GM18870 (cell line): ENCODE data around the gene TIAM1.

Source experiments
- ATAC-seq: cut with Tn5 transposase; IDR thresholded peaks from one replicate; pipeline ENCODE4 v1.9.1; 2021; ENCODE audit warnings: moderate library complexity; ENCODE audit not compliant: unreplicated experiment

The TIAM1 gene

GRCh38 chr21:31290765-31291164 is 53.3 kb downstream of the TIAM1 start:
- no peak for ATAC-seq

GRCh38 chr21:31289702-31290101 is 54.4 kb downstream of the TIAM1 start:
- peak; percentile 60 for ATAC-seq

GRCh38 chr21:31288191-31288590 is 55.9 kb downstream of the TIAM1 start:
- no peak for ATAC-seq

GRCh38 chr21:31287201-31287600 is 56.9 kb downstream of the TIAM1 start:
- ATAC-seq, result no peak

DNA sequence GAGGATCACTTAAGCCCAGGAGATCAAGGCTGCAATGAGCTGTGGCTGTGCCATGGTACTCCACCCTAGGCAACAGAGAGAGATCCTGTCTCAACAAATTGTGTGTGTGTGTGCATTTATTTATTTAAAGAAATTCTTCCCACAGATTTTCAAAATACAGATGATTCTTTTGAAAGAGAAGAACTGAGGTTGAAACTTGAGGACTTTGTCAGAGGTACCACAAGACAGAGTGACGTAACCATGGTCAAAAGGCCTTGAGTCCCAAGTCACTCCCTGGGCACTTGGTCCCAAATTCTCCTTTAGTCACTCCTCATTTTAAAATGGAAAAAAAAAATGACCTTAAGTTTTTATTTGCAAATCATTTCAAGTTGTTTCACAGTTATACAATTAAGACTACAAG is 57.4 kb downstream of the TIAM1 start:
- no peak for ATAC-seq

DNA sequence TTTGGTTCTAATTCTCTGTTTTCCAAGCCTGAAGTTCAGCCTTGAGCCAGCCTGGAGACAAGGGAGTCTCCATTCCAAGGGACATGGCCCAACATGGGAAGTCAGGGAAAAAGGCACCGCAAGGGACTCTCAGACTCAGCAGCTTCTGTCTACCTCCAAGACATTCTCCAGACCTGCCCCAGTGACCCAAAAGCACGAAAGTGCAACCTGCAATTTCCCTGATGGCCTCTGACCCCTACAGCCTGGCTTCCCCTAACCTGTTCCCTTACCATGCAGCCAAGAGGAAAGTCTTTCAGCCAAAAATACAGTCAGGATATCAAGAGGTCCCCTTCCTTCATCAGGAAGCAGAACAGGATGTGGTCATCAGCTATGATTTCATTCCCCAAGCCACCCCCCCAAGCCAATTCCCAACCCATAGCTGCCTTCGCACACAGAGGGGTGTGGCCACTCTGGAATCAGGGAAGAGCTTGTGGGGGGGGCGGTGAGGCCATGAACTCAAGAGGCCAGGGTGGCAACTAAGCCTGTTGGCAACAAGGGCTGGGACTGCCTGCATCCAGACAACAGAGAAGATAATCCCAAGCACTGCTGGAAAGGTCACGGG is 59.2 kb downstream of the TIAM1 start:
- ATAC-seq, result no peak

DNA sequence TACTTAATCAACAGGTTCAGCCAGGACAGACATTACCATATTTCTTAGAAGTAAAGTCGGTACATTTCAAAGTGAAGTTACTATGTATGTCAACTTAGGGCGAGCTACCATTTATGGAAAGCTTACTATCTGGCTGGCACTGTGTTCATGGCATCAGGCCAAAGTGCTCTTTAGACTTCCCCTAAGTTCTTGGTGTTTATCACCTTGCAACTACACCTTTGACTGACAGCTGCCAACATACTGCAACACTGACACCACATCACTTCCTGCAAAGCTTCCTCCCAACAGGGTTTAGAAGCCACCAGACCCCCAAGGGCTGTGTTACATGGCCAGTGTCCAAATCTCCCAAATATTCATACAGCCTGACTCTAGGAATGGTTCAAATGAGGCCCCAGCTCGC is 61.0 kb downstream of the TIAM1 start:
- ATAC-seq, result no peak

- no peak for ATAC-seq
These were observed 61.9 kb downstream of the TIAM1 start for GRCh38 chr21:31282095-31282709.

GRCh38 chr21:31281561-31281960 is 62.5 kb downstream of the TIAM1 start:
- ATAC-seq, result no peak

- no peak for ATAC-seq
These were observed 64.1 kb downstream of the TIAM1 start for GRCh38 chr21:31279986-31280385.

DNA sequence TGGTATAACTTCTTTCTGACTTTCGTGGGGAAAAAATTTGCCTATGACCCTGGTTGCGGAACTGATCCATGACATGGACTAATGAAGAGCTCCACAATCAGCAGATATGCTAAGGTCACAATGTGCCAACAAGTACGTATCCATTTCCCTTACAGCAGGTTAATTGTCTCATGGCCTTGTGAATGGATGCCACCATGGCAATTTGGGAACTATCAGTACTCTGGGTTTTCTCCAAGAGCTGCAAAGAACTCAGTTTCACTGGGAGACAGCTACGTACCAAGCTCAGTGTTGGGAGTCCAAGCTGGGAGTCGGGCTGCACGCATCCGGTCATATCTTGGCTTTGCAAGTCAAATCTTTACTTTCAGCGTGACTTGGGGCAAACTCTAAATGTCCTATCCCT is 64.8 kb downstream of the TIAM1 start:
- ATAC-seq, result no peak

DNA sequence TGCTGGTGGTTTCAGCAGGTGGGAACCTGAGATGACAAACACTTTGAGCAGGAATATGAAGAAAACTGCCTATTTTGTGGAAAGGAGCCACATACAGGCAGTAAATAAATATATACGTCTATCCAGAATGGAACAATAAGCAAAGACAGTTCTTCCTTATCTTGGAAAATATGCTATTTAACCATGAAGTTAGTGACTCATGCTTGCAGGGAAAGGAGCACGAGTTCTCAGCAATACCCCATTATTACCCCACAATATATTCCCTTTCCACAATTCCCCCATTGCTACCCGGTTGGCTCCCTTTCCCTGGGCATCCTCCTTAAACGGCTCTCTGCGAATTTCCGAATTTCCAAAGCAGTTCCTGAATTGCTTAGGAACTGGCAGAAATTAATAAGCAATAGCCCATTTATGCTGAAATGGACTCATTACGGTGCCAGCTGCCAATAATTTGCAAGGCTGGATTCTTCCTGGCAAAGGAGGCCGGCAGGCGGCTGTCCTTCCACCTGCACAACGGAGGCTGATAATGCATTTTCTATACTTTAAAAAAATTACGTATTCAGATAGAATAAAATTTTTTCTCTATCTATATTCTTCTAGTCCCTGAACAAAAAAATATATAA is 65.4 kb downstream of the TIAM1 start:
- no peak for ATAC-seq

DNA sequence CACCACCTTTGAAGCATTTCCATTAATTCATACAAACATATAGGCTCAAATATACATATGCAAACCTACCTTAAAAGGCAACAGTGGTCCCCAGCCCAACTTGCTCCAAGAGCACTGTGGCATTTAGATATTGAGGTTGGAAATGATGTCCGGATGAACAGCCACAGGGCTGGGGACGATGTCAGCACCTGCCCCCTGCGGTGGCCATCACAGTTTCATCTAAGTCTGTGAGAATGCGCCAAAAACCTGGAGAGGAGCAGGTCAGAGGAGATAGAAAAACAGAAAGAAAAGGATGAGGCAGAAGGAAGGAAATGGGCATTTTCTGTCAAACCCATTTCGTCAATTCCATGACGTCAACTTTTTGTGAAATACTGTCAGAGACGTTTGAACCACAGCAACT is 67.4 kb downstream of the TIAM1 start:
- no peak for ATAC-seq

- ATAC-seq, result no peak
These were observed 68.2 kb downstream of the TIAM1 start for GRCh38 chr21:31275901-31276300.

DNA sequence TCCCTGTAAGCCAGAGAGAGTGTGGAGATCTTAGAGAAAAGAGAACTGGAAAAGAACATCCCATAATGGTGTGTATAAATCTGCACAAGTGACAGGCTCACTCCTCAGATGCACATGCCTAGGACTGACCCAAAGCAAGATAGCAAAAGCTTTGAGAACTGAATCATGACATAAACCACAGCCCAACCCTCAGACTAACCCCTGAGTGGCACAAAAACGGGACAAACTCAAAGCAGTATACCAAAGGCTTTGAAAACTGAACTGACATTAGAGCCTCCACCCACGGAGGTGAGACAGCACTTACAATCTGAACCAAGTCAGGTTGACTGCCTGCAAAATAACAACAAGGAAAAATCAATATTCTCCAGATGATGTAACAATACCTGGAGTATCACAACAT is 70.8 kb downstream of the TIAM1 start:
- ATAC-seq, result no peak

DNA sequence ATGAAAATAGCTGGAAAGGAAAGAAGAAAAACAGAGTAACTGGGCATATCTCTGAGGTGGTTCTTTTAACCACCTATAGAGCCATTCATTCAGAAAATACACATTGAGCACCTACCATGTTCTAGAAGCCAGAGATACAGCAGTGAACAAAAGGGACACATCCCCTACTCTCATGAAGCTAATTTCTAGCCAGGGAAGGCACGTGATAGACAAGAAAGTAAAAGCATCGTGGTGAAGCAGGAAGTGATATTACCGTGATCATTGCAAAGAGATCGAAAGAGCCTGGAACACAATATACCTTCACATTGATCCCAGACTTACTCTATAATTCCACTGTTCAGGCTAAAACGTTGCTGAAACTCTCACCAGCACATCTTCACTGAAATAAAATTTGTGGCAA is 76.0 kb downstream of the TIAM1 start:
- no peak for ATAC-seq

DNA sequence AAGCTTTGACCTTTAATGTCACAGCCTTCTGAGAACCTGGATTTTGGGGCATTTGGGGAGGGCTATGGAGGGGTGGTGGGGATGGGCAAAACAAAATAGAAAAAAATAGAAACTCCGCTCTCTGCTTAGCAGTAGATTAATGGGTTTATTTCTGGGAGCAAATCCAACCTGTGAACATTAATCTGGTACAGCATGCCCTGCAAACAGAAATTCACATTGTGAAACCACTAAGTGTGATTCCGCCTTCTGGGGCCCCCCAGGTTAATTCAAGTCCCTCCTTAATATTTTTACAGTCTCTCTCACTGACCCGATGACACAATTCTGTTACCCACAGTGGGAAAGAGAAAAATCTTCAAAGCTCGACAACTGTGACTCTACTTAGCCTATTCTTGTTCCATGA is 76.4 kb downstream of the TIAM1 start:
- ATAC-seq, result no peak

DNA sequence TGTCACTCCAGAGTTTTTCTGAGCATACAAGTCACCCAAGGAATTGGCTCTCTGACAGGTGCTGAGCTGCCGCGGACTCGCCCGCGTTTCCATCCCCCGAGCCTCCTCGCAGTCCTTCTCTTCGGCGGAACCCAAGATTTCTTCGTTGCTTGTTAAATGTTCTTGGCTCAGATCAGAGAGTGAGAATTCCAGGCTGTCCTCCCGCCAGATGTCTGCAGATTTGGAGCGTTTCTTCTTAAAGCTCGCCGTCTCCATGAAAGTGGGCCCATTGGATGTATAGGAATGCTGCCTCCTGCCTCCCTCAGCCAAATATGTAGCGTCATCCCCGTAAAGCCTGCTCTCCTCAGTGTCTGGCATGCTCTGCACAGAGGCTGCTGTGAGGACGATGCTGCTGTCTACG is 77.8 kb downstream of the TIAM1 start:
- ATAC-seq, result no peak

GRCh38 chr21:31265366-31266013 is 78.6 kb downstream of the TIAM1 start:
- ATAC-seq, result no peak

DNA sequence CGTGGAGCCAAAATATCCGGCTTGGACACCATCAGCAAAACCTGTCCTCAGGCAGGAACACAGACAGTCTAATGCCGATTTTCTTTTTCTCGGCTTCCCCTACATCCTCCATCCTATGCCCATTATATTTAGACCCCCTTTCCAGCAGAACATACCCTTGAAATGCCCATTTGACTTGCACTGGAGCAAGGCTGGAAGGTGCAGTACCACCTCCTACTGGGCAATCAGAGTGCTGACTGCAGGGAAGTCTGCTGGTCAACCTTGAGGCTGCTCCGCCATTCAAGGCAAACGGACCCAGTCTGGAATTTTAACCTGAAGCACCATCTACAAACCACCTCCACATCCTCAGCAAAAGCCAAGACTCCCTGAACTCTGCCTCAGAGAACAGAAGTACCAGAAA is 79.5 kb downstream of the TIAM1 start:
- no peak for ATAC-seq

- ATAC-seq, result no peak
These were observed 81.3 kb downstream of the TIAM1 start for GRCh38 chr21:31262728-31263127.

DNA sequence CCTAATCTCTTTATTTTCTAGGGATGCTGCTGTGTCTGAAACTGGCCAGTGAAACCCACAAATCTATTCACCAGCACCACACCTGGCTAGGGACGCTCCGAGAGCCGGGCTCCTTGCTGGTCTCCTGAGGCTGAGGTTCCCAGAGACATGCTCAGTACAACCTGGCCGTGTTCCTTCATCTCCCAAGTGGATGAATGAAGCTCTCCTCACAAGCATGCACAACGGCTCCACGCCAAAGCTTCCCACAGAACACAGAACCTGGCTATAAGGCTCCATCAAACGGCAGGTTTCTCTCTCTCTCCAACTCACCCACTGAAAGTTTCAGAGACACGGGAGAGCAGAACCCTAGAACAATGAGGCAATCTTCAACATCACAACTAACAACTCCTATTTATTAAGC is 82.3 kb downstream of the TIAM1 start:
- no peak for ATAC-seq
